Fibroblast of skin of right quadriceps (primary cell): ENCODE measurements around the gene SLC39A2.
"Not testable (repeated sequence)": the region's sequence is repeated elsewhere in the genome, so short reads cannot be mapped to it uniquely, and the experiment has no call there.

Source experiments
- DNase-seq: peaks from one replicate; pipeline ENCODE4 v3.0.0-alpha.2; 2013

SLC39A2 gene

GRCh38 chr14:21026274-21026987 is 27.3 kb downstream of the SLC39A2 start:
- DNase-seq: no peak

GRCh38 chr14:21026988-21027315 is 27.9 kb downstream of the SLC39A2 start:
- DNase-seq: no peak

- no peak for DNase-seq
Measured at GRCh38 chr14:21029917-21030316, 30.8 kb downstream of the SLC39A2 start, which contains the start of gene TPPP2. Gene TPPP2, plus strand, starts transcription at chr14:21030217. Its CDS starts 365 bp downstream, at chr14:21030582.

GRCh38 chr14:21030531-21030930 is 31.4 kb downstream of the SLC39A2 start:
- DNase-seq: no peak

GRCh38 chr14:21032326-21033132 is 33.4 kb downstream of the SLC39A2 start:
- no peak for DNase-seq

GRCh38 chr14:21033133-21033698 is 34.1 kb downstream of the SLC39A2 start:
- no peak for DNase-seq

- DNase-seq: no peak
Measured at GRCh38 chr14:21034707-21035106, 35.6 kb downstream of the SLC39A2 start, which contains the start of gene RNASE13. Gene RNASE13, minus strand, starts transcription at chr14:21034807. Its CDS starts 519 bp downstream, at chr14:21034288.

- no peak for DNase-seq
Measured at GRCh38 chr14:21036751-21037150, 37.7 kb downstream of the SLC39A2 start.

GRCh38 chr14:21037156-21037555 is 38.1 kb downstream of the SLC39A2 start:
- no peak for DNase-seq

GRCh38 chr14:21038441-21039422 is 39.6 kb downstream of the SLC39A2 start:
- no peak for DNase-seq

- peak; percentile 61 for DNase-seq
Measured at GRCh38 chr14:21039585-21040369, 40.7 kb downstream of the SLC39A2 start.

GRCh38 chr14:21040370-21040925 is 41.4 kb downstream of the SLC39A2 start:
- DNase-seq: no peak

GRCh38 chr14:21040941-21041340 is 41.8 kb downstream of the SLC39A2 start:
- DNase-seq: not testable (repeated sequence)

- DNase-seq: no peak
Measured at GRCh38 chr14:21041676-21042433, 42.8 kb downstream of the SLC39A2 start, which contains the start of gene RNASE7. Gene RNASE7, plus strand, starts transcription at chr14:21042362. Its CDS starts 631 bp downstream, at chr14:21042993.

- no peak for DNase-seq
Measured at GRCh38 chr14:21042918-21043317, 43.8 kb downstream of the SLC39A2 start.

- no peak for DNase-seq
Measured at GRCh38 chr14:21043387-21043973, 44.4 kb downstream of the SLC39A2 start.

- no peak for DNase-seq
Measured at GRCh38 chr14:21043974-21044618, 45.0 kb downstream of the SLC39A2 start.

- DNase-seq: peak; percentile 29
Measured at GRCh38 chr14:21047378-21047781, 48.3 kb downstream of the SLC39A2 start.

GRCh38 chr14:21048638-21049037 is 49.5 kb downstream of the SLC39A2 start:
- no peak for DNase-seq
